ENCODE data around the gene PPHLN1.

- no peak for TF ChIP-seq CBX5 (IDR thresholded peaks at IDR 0.05; ENCODE audit: low read depth, low read length)
- no peak for TF ChIP-seq POLR2A (IDR thresholded peaks at IDR 0.05; ENCODE audit: control extremely low read depth in 1 of 2, low read depth in 2 of 2, low read length in 2 of 2)
These were observed 60.3 kb downstream of the PPHLN1 start for GRCh38 chr12:42386308-42386707.

Measured in H1 (cell line).